Measurements from ENCODE around the gene MKNK2. TPM values are rescaled to one million over a fixed set of nuclear protein-coding genes. Genes with fewer than 3 reads are reported as not detected.

The MKNK2 gene
- polyA plus RNA-seq, 3 donors = 16.9 to 333 (median 21.8) TPM

DNA sequence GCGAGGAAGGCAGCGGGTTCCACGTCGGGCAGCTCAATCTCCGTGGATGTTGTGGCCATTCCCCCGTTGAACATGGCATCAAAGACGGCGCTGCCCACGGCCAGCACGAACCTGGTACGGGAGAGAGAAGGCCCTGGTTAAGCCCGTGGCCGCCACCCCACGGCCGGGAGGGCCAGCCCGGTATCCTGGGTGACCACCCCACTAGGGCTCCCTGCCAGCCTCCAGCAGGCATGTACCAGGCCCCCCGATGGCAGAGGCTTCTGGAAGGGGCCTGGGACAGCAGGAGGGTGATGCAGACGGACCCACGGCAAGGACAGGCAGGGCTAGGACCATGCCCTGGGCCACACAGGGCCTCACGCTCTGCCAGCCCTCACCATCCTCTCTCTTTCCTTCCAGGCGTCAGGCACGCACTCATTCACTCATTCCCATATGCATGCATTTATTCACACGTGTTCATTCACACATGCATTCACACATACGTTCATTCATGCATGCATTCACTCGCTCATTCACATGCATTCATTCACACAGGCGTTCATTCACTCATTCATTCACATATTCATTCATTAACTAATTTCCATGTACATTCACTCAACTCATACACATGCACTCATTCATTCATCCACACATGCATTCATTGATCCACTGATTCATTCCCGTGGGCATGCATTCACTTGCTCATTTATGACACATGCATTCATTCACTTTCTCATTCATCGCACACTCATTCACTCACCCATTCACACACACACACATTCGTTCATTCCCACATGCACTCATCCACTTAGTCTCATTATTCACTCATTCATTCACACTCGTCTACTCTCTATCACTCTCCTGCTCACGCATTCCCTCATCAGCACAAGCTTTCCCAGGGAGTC is 53.5 kb downstream of the MKNK2 start:
- WGBS (ENCODE audit: insufficient coverage) = 95% methylated on average over 25 of the region's 31 CpGs
- DNase-seq = no peak
- no peak overlapping the region for H3K4me3 ChIP-seq (replicated peaks in 1 of 3; ENCODE audit: low read depth in 2 of 3, low read length in 3 of 3)
- peak overlapping the region in 1 of 7 donors; percentile 20 for H3K27ac Mint-ChIP-seq
- H2AFZ ChIP-seq (ENCODE audit: insufficient read depth, low read depth, low read length, poor library complexity, severe bottlenecking) = no peak overlapping the region
- no peak overlapping the region for H3K27ac ChIP-seq (ENCODE audit: low read depth in 1 of 2, low read length in 2 of 2)
- no peak overlapping the region for H3K9ac ChIP-seq (ENCODE audit: insufficient read depth, low read length, poor library complexity, severe bottlenecking)
- intact Hi-C loops (cut with micrococcal nuclease) = no loop called here
- H3K79me2 ChIP-seq (ENCODE audit: insufficient read depth, low read length) = no peaks in the 10 kb centered on the region
- H3K9me3 ChIP-seq (replicated peaks in 1 of 2; ENCODE audit: control insufficient read depth in 1 of 2, insufficient read depth in 1 of 2, low read length in 2 of 2) = no peaks in the 10 kb centered on the region
- H3K4me1 Mint-ChIP-seq = peaks cover 4% of the 10 kb centered on the region
- H3K27me3 Mint-ChIP-seq (ENCODE audit: low read depth in 3 of 3) = no peaks in the 10 kb centered on the region
- H3K4me2 ChIP-seq (replicated peaks; ENCODE audit: extremely low read depth, low read length, poor library complexity, severe bottlenecking) = no peak overlapping the region
- H4K20me1 ChIP-seq (ENCODE audit: insufficient read depth, low read length) = peaks cover 8% of the 10 kb centered on the region
- H3K27me3 ChIP-seq (ENCODE audit: control insufficient read depth in 2 of 2, insufficient read depth in 2 of 2, low read length in 2 of 2) = no peaks in the 10 kb centered on the region
- TF ChIP-seq, protein P1, sequence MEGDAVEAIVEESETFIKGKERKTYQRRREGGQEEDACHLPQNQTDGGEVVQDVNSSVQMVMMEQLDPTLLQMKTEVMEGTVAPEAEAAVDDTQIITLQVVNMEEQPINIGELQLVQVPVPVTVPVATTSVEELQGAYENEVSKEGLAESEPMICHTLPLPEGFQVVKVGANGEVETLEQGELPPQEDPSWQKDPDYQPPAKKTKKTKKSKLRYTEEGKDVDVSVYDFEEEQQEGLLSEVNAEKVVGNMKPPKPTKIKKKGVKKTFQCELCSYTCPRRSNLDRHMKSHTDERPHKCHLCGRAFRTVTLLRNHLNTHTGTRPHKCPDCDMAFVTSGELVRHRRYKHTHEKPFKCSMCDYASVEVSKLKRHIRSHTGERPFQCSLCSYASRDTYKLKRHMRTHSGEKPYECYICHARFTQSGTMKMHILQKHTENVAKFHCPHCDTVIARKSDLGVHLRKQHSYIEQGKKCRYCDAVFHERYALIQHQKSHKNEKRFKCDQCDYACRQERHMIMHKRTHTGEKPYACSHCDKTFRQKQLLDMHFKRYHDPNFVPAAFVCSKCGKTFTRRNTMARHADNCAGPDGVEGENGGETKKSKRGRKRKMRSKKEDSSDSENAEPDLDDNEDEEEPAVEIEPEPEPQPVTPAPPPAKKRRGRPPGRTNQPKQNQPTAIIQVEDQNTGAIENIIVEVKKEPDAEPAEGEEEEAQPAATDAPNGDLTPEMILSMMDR (IDR thresholded peaks at IDR 0.05) = no peak
- peaks cover 0 to 5% (median 0%) of the 10 kb centered on the region in 7 donors for H3K9me3 Mint-ChIP-seq
- H3K4me3 Mint-ChIP-seq = no peak overlapping the region
- peaks cover 20 to 28% of the 10 kb centered on the region in 2 donors for H3K36me3 ChIP-seq (replicated peaks in 1 of 2; ENCODE audit: control insufficient read depth in 1 of 2, insufficient read depth in 2 of 2, low read length in 2 of 2)
- no peaks in the 10 kb centered on the region for H3K4me1 ChIP-seq (ENCODE audit: control insufficient read depth in 1 of 2, insufficient read depth in 2 of 2, low read length in 2 of 2)
- peaks cover 36 to 63% of the 10 kb centered on the region in 2 donors for H3K36me3 Mint-ChIP-seq

GRCh38 chr19:1992759-1993260 is 58.2 kb downstream of the MKNK2 start:
- TF ChIP-seq, protein P1 (IDR thresholded peaks at IDR 0.05) = no peak
- no peaks in the 10 kb centered on the region for H3K4me1 ChIP-seq (ENCODE audit: control insufficient read depth in 1 of 2, insufficient read depth in 2 of 2, low read length in 2 of 2)
- no peak overlapping the region for H3K9ac ChIP-seq (ENCODE audit: insufficient read depth, low read length, poor library complexity, severe bottlenecking)
- H3K27ac Mint-ChIP-seq = no peak overlapping the region
- H3K4me1 Mint-ChIP-seq = no peaks in the 10 kb centered on the region
- peak in 1 of 3 donors; percentile 4 for DNase-seq
- no peaks in the 10 kb centered on the region for H3K9me3 ChIP-seq (replicated peaks in 1 of 2; ENCODE audit: control insufficient read depth in 1 of 2, insufficient read depth in 1 of 2, low read length in 2 of 2)
- intact Hi-C loops (cut with micrococcal nuclease) = no loop called here
- H2AFZ ChIP-seq (ENCODE audit: insufficient read depth, low read depth, low read length, poor library complexity, severe bottlenecking) = no peak overlapping the region
- H3K9me3 Mint-ChIP-seq = peaks cover 0 to 2% (median 0%) of the 10 kb centered on the region in 7 donors
- peaks cover 33 to 57% of the 10 kb centered on the region in 2 donors for H3K36me3 ChIP-seq (replicated peaks in 1 of 2; ENCODE audit: control insufficient read depth in 1 of 2, insufficient read depth in 2 of 2, low read length in 2 of 2)
- 91% methylated on average over 37 of the region's 44 CpGs for WGBS (ENCODE audit: insufficient coverage)
- no peak overlapping the region for H3K4me2 ChIP-seq (replicated peaks; ENCODE audit: extremely low read depth, low read length, poor library complexity, severe bottlenecking)
- H3K27me3 ChIP-seq (ENCODE audit: control insufficient read depth in 2 of 2, insufficient read depth in 2 of 2, low read length in 2 of 2) = no peaks in the 10 kb centered on the region
- H3K79me2 ChIP-seq (ENCODE audit: insufficient read depth, low read length) = no peaks in the 10 kb centered on the region
- no peak overlapping the region for H3K27ac ChIP-seq (ENCODE audit: low read depth in 1 of 2, low read length in 2 of 2)
- peaks cover 33 to 73% of the 10 kb centered on the region in 2 donors for H3K36me3 Mint-ChIP-seq
- no peak overlapping the region for H3K4me3 ChIP-seq (replicated peaks in 1 of 3; ENCODE audit: low read depth in 2 of 3, low read length in 3 of 3)
- no peak overlapping the region for H3K4me3 Mint-ChIP-seq
- H3K27me3 Mint-ChIP-seq (ENCODE audit: low read depth in 3 of 3) = peaks cover 0 to 2% (median 0%) of the 10 kb centered on the region in 3 donors
- peaks cover 37% of the 10 kb centered on the region for H4K20me1 ChIP-seq (ENCODE audit: insufficient read depth, low read length)

Data from CD14-positive monocyte (primary cell).